ENCODE measurements around the gene MS4A15.
"Not testable (repeated sequence)": the region's sequence is repeated elsewhere in the genome, so short reads cannot be mapped to it uniquely, and the experiment has no call there.

MS4A15 gene

GRCh38 chr11:60813324-60813723 is 56.7 kb downstream of the MS4A15 start:
- H3K36me3 ChIP-seq (ENCODE audit: control insufficient read depth, low read depth, low read length): no peaks in the 10 kb centered on the region
- H3K4me1 ChIP-seq (ENCODE audit: control insufficient read depth, low read depth, low read length): no peaks in the 10 kb centered on the region
- no peak overlapping the region for H3K9ac ChIP-seq (ENCODE audit: low read length)
- H3K27ac ChIP-seq (ENCODE audit: low read length): no peak overlapping the region
- H3K4me3 ChIP-seq (ENCODE audit: low read length): no peak overlapping the region
- H3K27me3 ChIP-seq (ENCODE audit: control insufficient read depth, insufficient read depth, low read length): no peaks in the 10 kb centered on the region
- H3K9me3 ChIP-seq (ENCODE audit: control insufficient read depth, low read depth, low read length): peaks cover 8% of the 10 kb centered on the region

DNA sequence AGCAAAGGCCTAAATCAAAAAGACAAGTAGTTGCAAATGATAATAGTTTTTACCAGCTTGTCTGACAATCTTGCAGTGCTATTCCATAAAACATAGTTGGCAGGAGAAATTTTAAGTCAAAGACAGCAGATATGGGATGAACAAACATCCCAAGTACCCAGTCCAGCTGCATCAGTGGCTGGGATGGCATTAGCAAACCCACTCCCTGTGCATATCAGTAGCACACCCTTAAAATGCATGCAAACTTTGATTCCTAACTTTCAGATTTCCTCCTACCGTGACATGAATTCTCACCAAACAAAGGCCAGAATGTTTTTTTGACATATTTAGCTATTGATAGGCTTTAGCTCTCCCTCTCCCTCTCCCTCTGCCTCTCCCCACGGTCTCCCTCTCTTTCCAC is 57.4 kb downstream of the MS4A15 start:
- Histone ChIP-seq H3K4me3 (ENCODE audit: low read length) (no peak overlapping the region), H3K36me3 (ENCODE audit: control insufficient read depth, low read depth, low read length) (no peaks in the 10 kb centered on the region), H3K27me3 (ENCODE audit: control insufficient read depth, insufficient read depth, low read length) (no peaks in the 10 kb centered on the region), H3K4me1 (ENCODE audit: control insufficient read depth, low read depth, low read length) (no peaks in the 10 kb centered on the region), H3K27ac (ENCODE audit: low read length) (no peak overlapping the region), H3K9ac (ENCODE audit: low read length) (no peak overlapping the region), H3K9me3 (ENCODE audit: control insufficient read depth, low read depth, low read length) (peaks cover 8% of the 10 kb centered on the region)

DNA sequence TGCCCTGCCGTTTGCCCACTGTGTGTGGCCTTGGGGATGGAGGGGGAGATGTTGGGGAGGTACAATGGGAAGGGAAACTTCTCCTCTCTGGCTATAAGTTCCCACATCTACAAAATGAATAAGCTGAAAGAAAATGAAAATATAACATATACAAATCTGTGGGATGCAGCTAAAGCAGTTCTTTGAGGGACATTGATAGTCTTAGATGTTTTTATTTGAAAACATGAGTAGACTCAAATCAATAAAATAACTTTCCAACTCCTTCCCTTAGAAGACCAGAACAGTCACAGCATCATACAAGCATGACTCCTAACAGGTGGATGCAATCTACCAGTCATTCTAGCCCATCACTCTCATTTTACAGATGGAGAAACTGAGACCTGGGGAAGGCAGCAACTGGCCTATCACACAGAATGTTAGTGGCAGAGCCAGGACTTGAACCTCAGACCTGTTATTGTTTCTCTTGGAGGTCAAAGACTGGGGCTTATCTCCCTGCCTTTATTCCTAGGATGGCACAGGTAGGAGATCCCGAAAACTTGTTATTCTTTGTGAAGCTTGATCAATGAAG is 60.0 kb downstream of the MS4A15 start:
- peaks cover 8% of the 10 kb centered on the region for H3K9me3 ChIP-seq (ENCODE audit: control insufficient read depth, low read depth, low read length)
- H3K27ac ChIP-seq (ENCODE audit: low read length): no peak overlapping the region
- no peaks in the 10 kb centered on the region for H3K27me3 ChIP-seq (ENCODE audit: control insufficient read depth, insufficient read depth, low read length)
- H3K4me3 ChIP-seq (ENCODE audit: low read length): no peak overlapping the region
- H3K4me1 ChIP-seq (ENCODE audit: control insufficient read depth, low read depth, low read length): no peaks in the 10 kb centered on the region
- no peak overlapping the region for H3K9ac ChIP-seq (ENCODE audit: low read length)
- H3K36me3 ChIP-seq (ENCODE audit: control insufficient read depth, low read depth, low read length): no peaks in the 10 kb centered on the region

DNA sequence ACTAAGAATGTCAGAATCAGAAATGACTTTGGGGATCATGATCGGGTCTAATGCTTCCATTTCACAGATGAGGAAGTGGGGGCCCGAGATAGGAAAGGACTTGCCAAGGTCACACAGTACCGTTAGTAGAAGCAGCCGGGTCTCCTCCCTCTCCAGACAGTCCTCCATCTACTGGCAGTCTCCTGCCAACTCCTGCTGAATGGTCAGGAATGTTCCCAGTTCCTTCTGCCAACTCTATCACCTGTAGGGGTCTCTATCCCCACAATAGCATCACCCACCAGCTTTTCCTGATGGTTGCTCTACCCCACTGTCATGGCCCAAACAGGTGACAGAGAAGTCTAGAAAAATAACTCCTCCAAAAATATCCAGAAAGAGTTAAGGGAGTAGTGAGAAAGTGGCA is 61.4 kb downstream of the MS4A15 start:
- Histone ChIP-seq H3K9me3 (ENCODE audit: control insufficient read depth, low read depth, low read length) (peaks cover 8% of the 10 kb centered on the region), H3K4me1 (ENCODE audit: control insufficient read depth, low read depth, low read length) (no peaks in the 10 kb centered on the region)

DNA sequence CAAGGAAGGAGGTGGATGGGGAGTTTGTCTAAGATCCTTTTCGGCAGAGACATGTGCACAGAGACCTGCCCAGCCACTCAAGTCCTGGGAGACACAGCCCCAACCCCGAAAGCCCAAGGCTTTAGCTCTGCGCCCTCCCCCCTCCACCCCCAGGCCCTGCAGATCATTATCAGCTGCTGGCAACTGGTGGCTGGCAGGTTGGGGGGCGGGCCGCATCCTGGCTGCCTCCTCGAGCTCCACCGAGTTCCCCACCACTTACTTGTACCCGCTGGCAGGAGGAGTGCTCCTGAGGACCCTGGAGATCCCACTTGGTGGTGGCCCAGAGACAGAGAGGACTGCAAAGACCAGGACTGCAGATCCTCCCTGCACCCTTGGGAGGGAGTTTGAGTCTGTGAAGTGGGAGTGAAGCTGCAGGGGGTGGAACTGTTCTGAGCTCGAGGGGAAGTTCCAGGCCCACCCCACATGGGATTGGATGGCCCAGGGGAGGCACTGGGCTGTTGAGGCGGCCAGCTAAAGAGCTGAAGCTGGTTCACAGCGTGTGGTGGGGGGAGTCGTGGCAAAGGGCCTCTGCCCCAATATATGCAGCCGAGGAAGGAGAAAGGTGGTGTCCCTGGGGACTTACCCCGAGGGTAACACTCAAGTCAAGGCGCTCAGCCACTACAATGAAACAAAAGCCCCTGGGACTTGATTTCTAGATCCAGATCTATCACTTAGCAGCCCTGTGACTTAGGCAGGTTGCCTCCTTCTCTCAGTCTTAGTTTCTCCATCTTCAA is 65.3 kb downstream of the MS4A15 start:
- Histone ChIP-seq H3K27ac (ENCODE audit: low read length) (no peak overlapping the region), H3K9me3 (ENCODE audit: control insufficient read depth, low read depth, low read length) (peaks cover under 1% of the 10 kb centered on the region), H3K27me3 (ENCODE audit: control insufficient read depth, insufficient read depth, low read length) (no peaks in the 10 kb centered on the region), H3K4me3 (ENCODE audit: low read length) (no peak overlapping the region), H3K4me1 (ENCODE audit: control insufficient read depth, low read depth, low read length) (no peaks in the 10 kb centered on the region), H3K36me3 (ENCODE audit: control insufficient read depth, low read depth, low read length) (no peaks in the 10 kb centered on the region), H3K9ac (ENCODE audit: low read length) (no peak overlapping the region)

More for the DNA sequence above, 61.4 kb downstream of the MS4A15 start:
- Histone ChIP-seq H3K9ac (ENCODE audit: low read length) (no peak overlapping the region), H3K27ac (ENCODE audit: low read length) (no peak overlapping the region), H3K27me3 (ENCODE audit: control insufficient read depth, insufficient read depth, low read length) (no peaks in the 10 kb centered on the region), H3K36me3 (ENCODE audit: control insufficient read depth, low read depth, low read length) (no peaks in the 10 kb centered on the region), H3K4me3 (ENCODE audit: low read length) (no peak overlapping the region)

- H3K9ac ChIP-seq (ENCODE audit: low read length); H3K27me3 ChIP-seq (ENCODE audit: control insufficient read depth, insufficient read depth, low read length); H3K36me3 ChIP-seq (ENCODE audit: control insufficient read depth, low read depth, low read length); H3K4me3 ChIP-seq (ENCODE audit: low read length); H3K4me1 ChIP-seq (ENCODE audit: control insufficient read depth, low read depth, low read length); H3K27ac ChIP-seq (ENCODE audit: low read length); H3K9me3 ChIP-seq (ENCODE audit: control insufficient read depth, low read depth, low read length): not testable (repeated sequence)
Observed at GRCh38 chr11:60823745-60824306, 67.2 kb downstream of the MS4A15 start.

DNA sequence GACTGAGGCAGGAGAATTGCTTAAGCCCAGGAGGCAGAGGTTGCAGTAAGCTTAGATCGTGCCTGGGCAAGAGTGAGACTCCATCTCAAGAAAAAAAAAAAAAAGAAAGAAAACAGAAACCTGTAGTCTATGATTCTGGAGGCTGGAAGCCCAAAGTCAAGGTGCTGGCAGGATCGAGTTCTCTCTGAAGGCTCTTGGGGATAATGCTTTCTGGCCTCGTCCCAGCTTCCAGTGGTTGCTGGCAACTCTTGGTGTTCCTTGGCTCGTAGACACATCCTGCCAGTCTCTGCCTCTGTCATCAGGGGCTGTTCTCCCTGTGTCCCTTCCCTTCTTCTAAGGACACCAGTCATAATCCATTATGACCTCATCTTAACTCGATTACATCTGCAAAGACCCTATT is 68.5 kb downstream of the MS4A15 start:
- Histone ChIP-seq H3K9ac (ENCODE audit: low read length) (no peak overlapping the region), H3K36me3 (ENCODE audit: control insufficient read depth, low read depth, low read length) (no peaks in the 10 kb centered on the region), H3K27ac (ENCODE audit: low read length) (no peak overlapping the region), H3K27me3 (ENCODE audit: control insufficient read depth, insufficient read depth, low read length) (no peaks in the 10 kb centered on the region), H3K9me3 (ENCODE audit: control insufficient read depth, low read depth, low read length) (no peaks in the 10 kb centered on the region), H3K4me3 (ENCODE audit: low read length) (no peak overlapping the region), H3K4me1 (ENCODE audit: control insufficient read depth, low read depth, low read length) (no peaks in the 10 kb centered on the region)

- no peak overlapping the region for H3K9ac ChIP-seq (ENCODE audit: low read length)
- H3K36me3 ChIP-seq (ENCODE audit: control insufficient read depth, low read depth, low read length): no peaks in the 10 kb centered on the region
- H3K4me3 ChIP-seq (ENCODE audit: low read length): no peak overlapping the region
- H3K4me1 ChIP-seq (ENCODE audit: control insufficient read depth, low read depth, low read length): no peaks in the 10 kb centered on the region
- no peaks in the 10 kb centered on the region for H3K27me3 ChIP-seq (ENCODE audit: control insufficient read depth, insufficient read depth, low read length)
- H3K9me3 ChIP-seq (ENCODE audit: control insufficient read depth, low read depth, low read length): no peaks in the 10 kb centered on the region
- no peak overlapping the region for H3K27ac ChIP-seq (ENCODE audit: low read length)
Observed at GRCh38 chr11:60825790-60826189, 69.1 kb downstream of the MS4A15 start.
